ENCODE results near the gene GAS2L2.

GRCh38 chr17:35713069-35713728, 39.8 kb downstream of the GAS2L2 start:
- TF ChIP-seq POLR2A (IDR thresholded peaks at IDR 0.05) (no peak), CTCF (IDR thresholded peaks at IDR 0.05 in 8 of 11, conservative IDR thresholded peaks at IDR 0.05 in 3 of 11) (no peak), POLR2AphosphoS5 (IDR thresholded peaks at IDR 0.05) (peak in 1 of 3 donors; percentile 65)
